ENCODE measurements around the gene TMEM178A.
"Not testable (repeated sequence)": the region's sequence is repeated elsewhere in the genome, so short reads cannot be mapped to it uniquely, and the experiment has no call there.

Gene TMEM178A

DNA sequence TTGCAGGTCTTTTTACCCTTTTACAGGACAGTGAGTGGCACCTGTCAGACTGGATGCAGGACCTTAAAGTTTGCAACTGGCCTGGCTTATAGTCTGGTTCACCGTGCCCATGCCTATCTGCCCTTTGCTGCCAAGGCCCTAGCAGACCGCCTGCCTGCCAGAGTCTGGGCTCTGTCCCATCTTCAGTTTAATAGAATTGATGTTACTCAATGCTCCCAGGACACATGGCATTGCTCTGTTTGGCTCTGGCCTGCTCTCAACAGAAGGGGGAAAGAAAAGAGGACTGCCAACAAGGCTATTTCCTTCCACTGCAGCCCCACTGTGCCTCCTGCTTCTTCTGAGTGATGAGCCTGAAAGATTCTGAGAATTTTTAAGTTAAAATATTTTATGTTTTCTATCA is 25.6 kb upstream of the TMEM178A start:
- Mint-ChIP-seq H3K27ac (no peak overlapping the region), H3K4me1 (no peaks in the 10 kb centered on the region), H3K9me3 (no peaks in the 10 kb centered on the region), H3K4me3 (no peak overlapping the region), H3K36me3 (no peaks in the 10 kb centered on the region), H3K27me3 (no peaks in the 10 kb centered on the region)

DNA sequence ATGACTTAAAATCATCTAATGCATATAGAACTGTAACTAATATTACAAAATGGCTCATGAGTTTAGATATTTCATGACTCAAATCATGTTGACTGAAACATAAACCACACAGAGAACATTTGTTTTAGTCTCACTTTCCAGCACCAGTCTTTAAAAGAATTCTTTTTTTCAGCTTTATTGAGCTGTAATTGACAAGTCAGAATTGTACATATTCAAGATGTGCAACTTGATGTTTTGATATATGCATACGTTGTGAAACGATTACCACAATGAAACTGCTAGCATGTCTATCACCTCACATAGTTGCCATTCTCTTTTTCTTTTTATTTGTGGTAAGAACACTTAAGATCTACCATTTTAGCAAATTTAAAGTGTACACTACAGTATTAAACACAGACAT is 25.0 kb upstream of the TMEM178A start:
- Mint-ChIP-seq H3K9me3 (no peaks in the 10 kb centered on the region), H3K4me1 (no peaks in the 10 kb centered on the region), H3K27me3 (no peaks in the 10 kb centered on the region), H3K4me3 (no peak overlapping the region), H3K36me3 (no peaks in the 10 kb centered on the region), H3K27ac (no peak overlapping the region)

DNA sequence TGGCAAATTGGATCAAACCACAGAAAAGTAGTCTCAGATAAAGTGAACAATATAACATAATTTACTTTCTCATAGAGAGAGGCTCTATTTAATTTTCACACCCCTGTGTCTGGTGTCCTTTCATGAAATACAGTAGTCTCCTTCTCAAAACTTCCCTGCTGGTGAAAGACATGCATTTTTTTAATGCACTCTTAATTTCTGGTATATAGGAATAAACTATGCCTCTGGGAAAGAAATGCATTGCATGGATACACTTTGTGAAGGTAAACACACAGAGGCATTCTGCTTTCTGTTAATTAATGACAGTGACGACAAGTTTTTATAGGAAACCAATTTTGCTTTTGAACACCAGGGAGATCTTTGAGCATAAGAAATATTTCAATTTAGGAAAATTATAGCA is 24.1 kb upstream of the TMEM178A start:
- H3K27me3 Mint-ChIP-seq, result no peaks in the 10 kb centered on the region
- no peak overlapping the region for H3K4me3 Mint-ChIP-seq
- H3K4me1 Mint-ChIP-seq, result no peaks in the 10 kb centered on the region
- H3K9me3 Mint-ChIP-seq, result no peaks in the 10 kb centered on the region
- H3K36me3 Mint-ChIP-seq, result no peaks in the 10 kb centered on the region
- no peak overlapping the region for H3K27ac Mint-ChIP-seq

DNA sequence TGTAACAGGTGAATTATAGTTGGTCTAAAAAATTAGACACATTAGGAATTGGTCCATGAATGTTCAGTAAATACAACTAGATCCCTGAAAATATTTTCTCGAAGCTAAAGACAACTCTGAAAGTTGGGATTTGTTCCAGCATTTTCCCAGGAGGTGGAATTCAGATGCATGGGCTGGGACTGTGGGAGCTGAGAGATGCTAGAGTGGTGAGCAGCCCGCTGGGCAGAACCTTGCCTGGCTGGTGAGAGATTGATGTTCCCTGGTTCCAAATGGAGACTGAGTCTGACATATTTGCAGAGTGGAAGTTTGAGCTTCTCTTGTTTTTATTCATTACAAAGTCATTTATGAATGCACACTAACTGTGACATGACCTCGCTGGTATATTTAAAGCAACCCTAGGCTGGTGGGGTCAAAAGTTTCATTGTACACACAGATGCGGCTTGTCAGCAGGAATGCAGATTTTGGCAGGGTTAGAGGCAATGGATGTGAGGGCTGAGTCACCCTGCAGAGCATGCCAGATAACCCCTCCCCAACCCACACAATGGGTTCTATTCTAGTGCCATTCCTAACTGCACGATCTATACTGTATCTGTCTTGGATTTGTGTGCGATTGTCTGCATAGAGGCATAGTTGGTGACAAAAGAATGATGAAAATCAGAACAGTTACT is 23.5 kb upstream of the TMEM178A start:
- Mint-ChIP-seq H3K36me3 (no peaks in the 10 kb centered on the region), H3K9me3 (no peaks in the 10 kb centered on the region), H3K4me3 (no peak overlapping the region), H3K27me3 (no peaks in the 10 kb centered on the region), H3K4me1 (no peaks in the 10 kb centered on the region), H3K27ac (no peak overlapping the region)

DNA sequence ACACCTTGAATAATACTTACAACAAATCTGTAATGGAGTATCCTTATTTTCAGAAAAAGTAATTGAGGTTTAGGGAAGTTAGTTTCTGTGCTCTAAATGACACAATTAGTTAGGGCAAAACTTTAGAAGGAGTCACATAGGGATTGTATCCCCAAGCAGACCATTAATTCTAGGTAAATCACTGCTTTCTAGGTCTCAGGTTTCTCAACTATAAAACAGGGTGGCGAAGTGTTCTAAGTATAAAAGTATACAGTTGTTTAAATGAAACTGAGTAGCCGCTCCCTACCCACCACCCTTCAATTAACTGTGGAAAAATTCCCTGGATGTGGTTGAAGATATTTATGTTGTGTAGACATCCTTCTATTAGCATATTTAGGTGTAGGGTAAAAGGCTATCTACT is 19.9 kb upstream of the TMEM178A start:
- Mint-ChIP-seq H3K9me3 (no peaks in the 10 kb centered on the region), H3K36me3 (no peaks in the 10 kb centered on the region), H3K27me3 (no peaks in the 10 kb centered on the region), H3K4me1 (no peaks in the 10 kb centered on the region), H3K27ac (no peak overlapping the region), H3K4me3 (no peak overlapping the region)

DNA sequence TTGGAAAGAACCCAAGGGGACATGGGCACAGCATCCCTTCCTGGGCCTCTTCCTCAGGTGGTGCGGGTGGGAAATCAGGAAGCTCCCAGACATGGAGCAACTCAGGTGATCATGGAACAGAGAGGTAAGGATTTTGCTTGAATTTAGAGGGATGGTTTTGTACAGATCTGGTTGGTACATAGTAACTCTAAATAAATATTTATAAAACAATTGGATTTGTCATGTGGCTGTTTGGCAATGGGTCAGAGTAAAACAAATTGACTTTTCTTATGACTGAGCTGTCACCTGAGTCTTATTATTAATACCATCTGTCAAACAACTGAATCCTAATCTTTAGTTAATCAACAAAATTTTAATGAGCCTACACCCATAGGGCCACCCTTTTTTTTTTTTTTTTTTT is 19.4 kb upstream of the TMEM178A start:
- Mint-ChIP-seq H3K36me3 (no peaks in the 10 kb centered on the region), H3K9me3 (no peaks in the 10 kb centered on the region), H3K4me1 (no peaks in the 10 kb centered on the region), H3K4me3 (no peak overlapping the region), H3K27me3 (no peaks in the 10 kb centered on the region), H3K27ac (no peak overlapping the region)

DNA sequence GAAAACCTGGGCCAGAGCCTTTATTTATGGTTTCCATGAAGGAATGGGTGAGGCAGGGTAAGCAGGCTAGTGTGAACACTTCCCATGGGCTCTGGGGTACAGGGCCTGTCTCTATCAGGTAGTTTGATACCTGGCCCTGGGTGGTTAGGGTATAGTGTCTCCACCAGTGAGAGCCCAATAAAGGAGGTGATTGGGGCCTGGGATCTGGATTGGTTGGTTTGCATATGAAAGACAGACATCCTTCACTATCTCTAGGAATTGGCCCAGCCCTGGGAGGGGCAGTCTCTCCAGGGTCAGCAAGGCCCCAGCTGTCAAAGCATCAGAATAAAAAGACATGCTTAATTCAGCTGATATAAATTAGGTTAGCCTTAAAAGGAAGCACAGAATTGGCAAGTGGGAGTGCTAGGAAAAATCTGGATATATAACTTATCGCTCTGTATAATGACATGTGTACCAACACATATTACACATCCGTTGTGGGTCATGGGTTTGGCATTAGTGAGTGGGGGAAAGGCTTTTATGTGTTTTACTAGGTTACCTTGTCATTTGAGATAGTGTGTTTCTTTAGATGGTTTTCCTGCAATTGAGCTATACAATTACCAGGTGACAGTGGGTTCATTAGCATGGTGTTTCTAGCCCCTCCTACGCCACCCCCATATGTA is 18.5 kb upstream of the TMEM178A start:
- Mint-ChIP-seq H3K4me1 (no peaks in the 10 kb centered on the region), H3K27ac (no peak overlapping the region)

DNA sequence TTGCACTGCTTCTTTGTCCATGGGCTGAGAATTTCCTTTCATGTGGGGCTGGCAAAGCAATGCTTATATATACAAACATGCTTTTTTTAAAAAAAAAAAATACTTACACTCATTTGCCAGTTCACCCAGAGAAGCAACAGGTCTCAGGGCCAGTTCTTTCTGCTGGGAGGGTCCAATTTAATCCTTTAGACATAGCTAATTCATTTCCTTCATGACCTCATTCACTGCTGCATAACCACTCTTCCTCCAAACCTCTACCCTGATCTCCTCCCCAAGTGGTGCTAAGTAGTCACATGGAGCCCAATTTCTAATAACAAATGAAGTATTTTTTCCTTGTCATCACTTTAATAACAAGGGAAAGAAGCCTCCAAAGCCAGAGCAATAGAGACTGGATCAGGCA is 17.1 kb upstream of the TMEM178A start:
- Mint-ChIP-seq H3K27ac (no peak overlapping the region), H3K36me3 (no peaks in the 10 kb centered on the region), H3K27me3 (no peaks in the 10 kb centered on the region), H3K4me3 (no peak overlapping the region), H3K9me3 (peaks cover 5% of the 10 kb centered on the region), H3K4me1 (no peaks in the 10 kb centered on the region)

More for the DNA sequence above, 18.5 kb upstream of the TMEM178A start:
- Mint-ChIP-seq H3K9me3 (no peaks in the 10 kb centered on the region), H3K36me3 (no peaks in the 10 kb centered on the region), H3K4me3 (no peak overlapping the region), H3K27me3 (no peaks in the 10 kb centered on the region)

DNA sequence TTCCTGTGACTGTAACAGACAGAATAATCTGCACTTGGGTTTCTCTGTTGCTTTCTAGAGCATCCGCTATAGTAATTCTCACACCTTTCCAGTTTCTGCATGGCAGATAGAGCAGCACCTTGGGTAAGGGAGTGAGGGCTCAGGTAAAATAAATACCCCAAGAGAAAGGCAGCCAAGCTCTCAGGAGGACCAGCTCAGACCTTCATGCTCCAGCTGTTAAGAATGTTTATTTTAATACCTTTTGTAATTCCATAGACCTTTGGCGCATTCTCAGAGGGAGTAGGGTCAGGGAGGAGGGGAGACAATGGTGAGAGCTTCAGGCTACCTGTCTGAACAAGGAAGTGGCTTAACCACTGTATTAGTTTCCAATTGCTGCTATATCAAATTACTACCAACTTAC is 16.2 kb upstream of the TMEM178A start:
- H3K27ac Mint-ChIP-seq, result no peak overlapping the region
- peaks cover 11% of the 10 kb centered on the region for H3K9me3 Mint-ChIP-seq
- H3K4me3 Mint-ChIP-seq, result no peak overlapping the region
- no peaks in the 10 kb centered on the region for H3K36me3 Mint-ChIP-seq
- H3K27me3 Mint-ChIP-seq, result no peaks in the 10 kb centered on the region
- no peaks in the 10 kb centered on the region for H3K4me1 Mint-ChIP-seq

DNA sequence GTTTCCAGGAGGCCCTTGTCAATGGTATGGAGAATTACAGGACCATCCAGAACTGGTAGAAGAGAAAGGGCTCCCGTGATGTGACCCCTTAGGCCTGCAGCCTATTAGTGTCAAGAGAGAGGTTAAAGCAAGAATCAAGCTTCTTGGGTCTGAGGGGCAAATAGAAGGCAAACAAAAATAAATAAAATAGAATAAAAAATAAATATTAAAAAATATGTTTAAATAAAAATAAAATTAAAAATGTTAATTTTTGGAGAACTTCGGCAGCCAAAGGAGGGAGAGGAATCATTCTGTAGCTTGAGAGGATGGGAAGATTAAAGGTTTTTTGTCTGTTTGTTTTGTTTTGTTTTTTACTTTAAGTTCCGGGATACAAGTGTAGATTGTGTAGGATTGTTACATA is 15.2 kb upstream of the TMEM178A start:
- no peaks in the 10 kb centered on the region for H3K4me1 Mint-ChIP-seq
- peaks cover 11% of the 10 kb centered on the region for H3K9me3 Mint-ChIP-seq
- no peak overlapping the region for H3K4me3 Mint-ChIP-seq
- no peaks in the 10 kb centered on the region for H3K36me3 Mint-ChIP-seq
- no peak overlapping the region for H3K27ac Mint-ChIP-seq
- H3K27me3 Mint-ChIP-seq, result peaks cover 7% of the 10 kb centered on the region

DNA sequence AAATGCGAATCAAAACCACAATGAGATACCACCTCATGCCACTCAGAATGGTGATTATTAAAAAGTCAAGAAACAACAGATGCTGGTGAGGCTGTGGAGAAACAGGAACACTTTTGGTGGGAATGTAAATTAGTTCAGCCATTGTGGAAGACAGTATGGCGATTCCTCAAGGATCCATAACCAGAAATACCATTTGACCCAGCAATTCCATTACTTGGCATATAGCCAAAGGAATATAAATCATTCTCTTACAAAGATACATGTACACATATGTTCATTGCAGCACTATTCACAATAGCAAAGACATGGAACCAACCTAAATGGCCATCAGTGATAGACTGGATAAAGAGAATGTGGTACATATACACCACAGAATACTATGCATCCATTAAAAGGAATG is 9.5 kb upstream of the TMEM178A start:
- Mint-ChIP-seq H3K9me3 (peaks cover 11% of the 10 kb centered on the region), H3K27me3 (peaks cover 12% of the 10 kb centered on the region)
- not testable (repeated sequence) for H3K4me3 Mint-ChIP-seq, H3K27ac Mint-ChIP-seq, H3K4me1 Mint-ChIP-seq, H3K36me3 Mint-ChIP-seq

DNA sequence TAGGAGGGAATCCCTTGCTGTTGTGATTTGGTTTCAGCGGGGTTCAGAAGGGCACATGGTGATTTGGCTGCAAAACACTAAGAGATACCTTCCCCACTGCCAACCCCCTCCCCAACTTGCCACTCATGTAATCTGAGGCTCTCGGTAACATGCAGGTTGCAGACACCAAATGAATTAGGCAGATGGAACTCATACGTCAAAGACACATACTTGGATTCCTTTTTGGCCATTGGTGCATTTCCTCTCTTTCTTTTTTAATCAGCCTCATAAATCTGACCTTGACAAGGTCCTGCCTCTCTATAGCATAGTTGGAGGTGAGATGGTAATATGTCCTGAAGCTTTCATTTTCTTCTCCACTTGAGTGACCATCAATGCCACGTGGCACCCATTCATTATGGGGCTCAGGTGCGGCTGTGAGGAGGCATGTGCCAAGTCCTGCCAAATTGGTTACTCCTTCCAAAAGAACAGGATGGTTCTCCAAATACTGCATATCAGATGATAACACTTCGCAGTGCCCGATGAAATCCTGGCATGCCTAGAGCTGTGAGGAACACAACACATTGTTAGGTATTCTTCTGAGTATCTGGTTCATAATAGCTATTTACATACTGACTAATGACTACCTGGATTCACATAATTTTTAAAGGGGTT is 8.3 kb upstream of the TMEM178A start:
- no peak overlapping the region for H3K27ac Mint-ChIP-seq
- H3K9me3 Mint-ChIP-seq, result peaks cover 11% of the 10 kb centered on the region
- no peaks in the 10 kb centered on the region for H3K36me3 Mint-ChIP-seq
- H3K4me3 Mint-ChIP-seq, result no peak overlapping the region
- H3K27me3 Mint-ChIP-seq, result peaks cover 18% of the 10 kb centered on the region
- H3K4me1 Mint-ChIP-seq, result no peaks in the 10 kb centered on the region

DNA sequence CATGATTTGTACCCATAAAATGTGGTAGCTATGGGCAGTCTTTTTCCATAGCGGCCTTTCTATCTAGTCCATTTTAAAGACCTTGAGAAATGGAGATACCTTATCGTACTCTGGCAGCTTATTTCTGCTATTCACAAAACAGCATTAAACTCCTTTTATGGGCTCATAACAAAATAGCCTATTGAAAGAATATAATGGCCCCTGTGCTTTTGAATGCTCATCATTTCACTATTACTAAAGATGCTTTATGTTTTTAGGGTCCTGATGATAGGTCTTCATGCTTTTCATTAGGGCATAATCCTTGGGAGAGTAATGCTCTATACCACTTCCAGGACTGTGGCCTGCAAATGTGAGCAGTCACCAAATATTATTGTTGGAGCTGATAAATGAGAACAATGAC is 7.3 kb upstream of the TMEM178A start:
- no peaks in the 10 kb centered on the region for H3K36me3 Mint-ChIP-seq
- H3K9me3 Mint-ChIP-seq, result peaks cover 8% of the 10 kb centered on the region
- H3K4me3 Mint-ChIP-seq, result no peak overlapping the region
- no peaks in the 10 kb centered on the region for H3K4me1 Mint-ChIP-seq
- no peak overlapping the region for H3K27ac Mint-ChIP-seq
- peaks cover 22% of the 10 kb centered on the region for H3K27me3 Mint-ChIP-seq

DNA sequence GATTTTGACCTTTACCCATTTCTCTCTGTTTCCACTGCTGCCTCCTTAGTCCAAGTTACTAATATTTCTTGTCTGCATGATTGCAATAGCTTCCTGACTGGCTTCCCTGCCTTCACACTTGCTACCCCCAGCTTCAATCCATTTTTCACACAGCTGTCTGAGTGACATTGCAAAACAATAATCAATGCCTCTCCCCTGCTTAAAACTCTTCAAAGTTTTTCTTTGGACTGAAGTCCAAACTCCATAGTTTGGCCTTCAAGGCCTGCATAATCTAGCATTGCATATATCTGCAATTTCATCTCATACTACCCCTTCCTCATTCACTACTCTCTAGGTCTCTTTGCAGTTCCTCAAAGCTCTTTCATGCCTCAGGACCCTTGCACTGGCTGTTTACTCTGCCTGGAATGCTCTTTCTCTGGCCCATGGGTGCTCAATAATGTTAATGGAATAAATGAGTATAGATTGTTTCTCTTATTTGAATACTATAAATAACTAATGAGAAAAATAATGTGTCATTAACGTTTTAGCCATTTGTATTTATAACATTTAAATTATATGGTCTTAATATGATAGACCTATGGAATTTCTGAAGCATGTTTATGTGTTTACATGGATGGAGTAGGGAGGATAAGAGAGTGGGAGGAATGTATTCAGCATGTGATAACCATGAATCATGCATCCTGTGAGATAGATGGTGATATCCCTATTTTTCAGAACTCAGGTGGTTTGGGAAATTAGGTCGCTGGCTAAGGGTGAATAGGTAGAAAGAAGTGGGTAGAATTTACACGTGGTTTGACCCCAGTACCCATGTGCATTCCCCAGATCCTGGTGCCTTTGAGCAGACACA is 5.7 kb upstream of the TMEM178A start:
- Mint-ChIP-seq H3K4me3 (no peak overlapping the region), H3K9me3 (no peaks in the 10 kb centered on the region), H3K27ac (no peak overlapping the region), H3K27me3 (peaks cover 30% of the 10 kb centered on the region), H3K4me1 (peaks cover 3% of the 10 kb centered on the region), H3K36me3 (no peaks in the 10 kb centered on the region)

DNA sequence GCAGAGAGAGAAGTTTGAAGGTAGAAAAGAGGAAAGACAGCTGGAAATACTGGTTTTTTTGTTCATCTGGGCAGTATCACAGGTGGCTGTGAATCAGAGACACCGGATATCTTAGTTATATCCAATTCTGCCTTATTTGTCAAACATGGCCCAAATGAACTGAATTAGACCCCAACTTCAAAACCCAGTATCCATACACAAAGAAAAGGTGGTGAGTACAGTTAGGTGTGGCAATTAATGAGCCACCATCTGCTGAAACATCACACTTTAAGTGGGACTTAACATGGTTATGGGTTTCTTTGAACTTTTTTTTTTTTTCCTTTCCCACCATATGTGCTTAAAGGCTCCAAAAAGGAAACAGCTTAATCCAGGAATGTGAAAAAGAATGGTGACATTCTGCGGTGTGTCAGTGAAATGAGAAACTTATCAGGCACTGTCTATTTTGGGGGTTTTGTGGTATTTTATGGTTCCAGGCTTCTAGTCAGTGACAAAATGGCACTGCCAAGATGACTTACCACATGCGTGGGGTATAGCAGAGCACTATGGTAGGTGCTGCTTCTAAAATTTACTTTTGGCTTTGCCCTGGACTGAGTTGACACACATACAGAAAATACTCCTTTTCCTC is 5.0 kb upstream of the TMEM178A start:
- Mint-ChIP-seq H3K9me3 (no peaks in the 10 kb centered on the region), H3K4me3 (no peak overlapping the region), H3K4me1 (peaks cover 7% of the 10 kb centered on the region), H3K27ac (no peak overlapping the region), H3K36me3 (no peaks in the 10 kb centered on the region), H3K27me3 (peaks cover 31% of the 10 kb centered on the region)
